Activated naive CD4-positive, alpha-beta T cell treated with anti-CD3 and anti-CD28 coated beads for 36 hours (primary cell): Measurements from ENCODE around the gene SUPT3H. TPM values are rescaled to one million over a fixed set of nuclear protein-coding genes. Genes with fewer than 3 reads are reported as not detected.

Experiments
- CTCF ChIA-PET: fragments of 350-600 bp; sonication (Branson Sonifier 250); formaldehyde crosslinking; loops from one replicate; lab custom pipeline; 2021; ENCODE audit warnings: antibody characterized with exemption; lab: Charles Lee
- DNase-seq: peaks from one replicate; pipeline ENCODE4 v3.0.0-alpha.2; 2020
- H3K27ac Mint-ChIP-seq: one replicate; pipeline ENCODE4 v1.8.0; 2021; ENCODE audit warnings: mild to moderate bottlenecking, mixed read lengths
- H3K27me3 Mint-ChIP-seq: one replicate; pipeline ENCODE4 v1.8.0; 2021; ENCODE audit warnings: low read depth, mixed read lengths
- H3K36me3 Mint-ChIP-seq: one replicate; pipeline ENCODE4 v1.8.0; 2021; ENCODE audit warnings: low read depth, mixed read lengths
- H3K4me1 Mint-ChIP-seq: one replicate; pipeline ENCODE4 v1.8.0; 2021; ENCODE audit warnings: low read depth, mixed read lengths
- H3K4me3 Mint-ChIP-seq: one replicate; pipeline ENCODE4 v1.8.0; 2021; ENCODE audit warnings: mild to moderate bottlenecking, moderate library complexity, mixed read lengths
- H3K9me3 Mint-ChIP-seq: one replicate; pipeline ENCODE4 v1.8.0; 2021; ENCODE audit warnings: mixed read lengths
- intact Hi-C: fragments of 100-400 bp; cut with micrococcal nuclease; formaldehyde crosslinking; loops from one replicate; pipeline ENCODE4 v1.15.1; 2023
- total RNA-seq, 2 experiments: library from RNA; stranded (reverse); gene quantifications; one replicate each; pipeline ENCODE4 v1.2.3, GENCODE V29; 2021

Gene SUPT3H
- total RNA-seq = 10 to 100 TPM; 15.7 to 17.9 TPM

DNA sequence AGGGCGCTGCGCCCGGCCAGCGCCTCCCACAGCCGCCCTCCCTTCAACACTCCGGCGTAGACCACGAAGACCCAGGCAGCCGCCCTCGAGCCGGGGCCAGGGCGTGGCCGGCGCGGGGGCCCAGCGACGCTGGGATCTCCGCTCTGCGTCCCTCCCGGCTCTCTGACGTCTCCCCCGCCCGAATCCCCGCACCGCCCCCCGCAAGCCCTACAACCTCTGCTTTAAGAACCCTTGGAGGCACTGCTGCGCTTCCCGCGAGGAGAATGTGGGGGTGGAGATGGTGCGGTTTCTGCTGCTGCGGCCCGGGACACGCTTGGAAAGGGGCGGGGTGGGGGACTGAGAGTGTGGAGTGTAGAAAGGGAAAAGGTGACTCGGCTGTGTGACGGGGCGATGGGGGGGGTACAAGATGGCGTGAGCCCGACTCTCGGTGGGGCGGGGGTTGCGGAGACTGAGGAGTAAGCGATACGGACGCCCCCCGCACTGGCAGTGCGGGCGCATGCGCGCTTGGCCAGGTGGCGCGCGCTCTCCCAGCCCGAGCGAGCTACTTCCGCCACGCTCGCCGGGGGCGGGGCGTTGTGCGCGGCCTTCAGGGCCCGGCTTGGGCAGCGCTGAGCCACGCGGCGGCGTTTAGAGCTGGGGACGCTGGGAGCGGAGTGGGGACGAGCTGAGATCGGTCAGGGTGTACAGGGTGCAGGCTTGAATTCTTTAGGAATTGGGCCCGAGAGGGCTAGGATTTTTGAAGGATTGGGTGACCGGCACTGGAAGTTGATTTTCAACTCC lies at the start of gene SUPT3H:
Gene SUPT3H, minus strand, starts transcription at position 381 of the 780 bp plus-strand sequence.
- Mint-ChIP-seq H3K4me3 (peak within 1 kb of the TSS; percentile 92), H3K36me3 (peaks cover 3% of the 10 kb centered on the region), H3K9me3 (no peaks in the 10 kb centered on the region), H3K4me1 (peaks cover 16% of the 10 kb centered on the region), H3K27ac (peak within 1 kb of the TSS; percentile 99), H3K27me3 (no peaks in the 10 kb centered on the region)
- intact Hi-C loops = loop anchor here (1.0 to 10.0 kb wide), 16 partner anchors 43 to 785 kb away; partner anchors contain the start of gene RUNX2
- CTCF ChIA-PET = interaction anchor here (0.7 to 1.6 kb wide), 5 partner anchors 17 to 342 kb away, joined by 3 to 5 read pairs (median 3); no protein-coding TSS in a partner anchor
- peak; percentile 91 for DNase-seq

DNA sequence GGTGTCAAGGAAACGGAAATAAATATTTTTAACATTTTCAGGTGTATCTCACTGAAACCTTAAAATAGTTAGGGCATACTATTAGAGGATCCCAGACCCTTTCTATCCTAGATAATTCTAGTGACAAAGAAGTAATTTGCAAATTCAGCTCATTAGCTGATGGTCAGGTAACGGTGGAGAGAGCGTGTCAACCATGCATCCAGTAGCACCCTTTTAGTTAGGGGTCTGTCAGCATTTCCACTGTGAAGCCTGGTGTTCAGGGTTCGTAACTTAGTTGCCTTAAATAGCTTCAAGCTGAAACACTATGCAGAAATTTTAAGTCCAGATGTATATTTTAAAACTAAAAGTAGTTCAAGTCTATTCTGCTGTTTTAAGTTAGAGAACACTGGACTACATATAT lies 48.5 kb upstream of the SUPT3H start:
- DNase-seq = no peak
- intact Hi-C loops = no loop called here
- no peak overlapping the region for H3K27ac Mint-ChIP-seq
- H3K4me3 Mint-ChIP-seq = no peak overlapping the region
- H3K9me3 Mint-ChIP-seq = no peaks in the 10 kb centered on the region
- H3K36me3 Mint-ChIP-seq = peaks cover 4% of the 10 kb centered on the region
- CTCF ChIA-PET = interaction anchor here (1.6 kb wide), 1 partner anchor 11 kb away, joined by 6 read pairs; no protein-coding TSS in a partner anchor
- H3K4me1 Mint-ChIP-seq = peaks cover 44% of the 10 kb centered on the region
- H3K27me3 Mint-ChIP-seq = peaks cover 13% of the 10 kb centered on the region

DNA sequence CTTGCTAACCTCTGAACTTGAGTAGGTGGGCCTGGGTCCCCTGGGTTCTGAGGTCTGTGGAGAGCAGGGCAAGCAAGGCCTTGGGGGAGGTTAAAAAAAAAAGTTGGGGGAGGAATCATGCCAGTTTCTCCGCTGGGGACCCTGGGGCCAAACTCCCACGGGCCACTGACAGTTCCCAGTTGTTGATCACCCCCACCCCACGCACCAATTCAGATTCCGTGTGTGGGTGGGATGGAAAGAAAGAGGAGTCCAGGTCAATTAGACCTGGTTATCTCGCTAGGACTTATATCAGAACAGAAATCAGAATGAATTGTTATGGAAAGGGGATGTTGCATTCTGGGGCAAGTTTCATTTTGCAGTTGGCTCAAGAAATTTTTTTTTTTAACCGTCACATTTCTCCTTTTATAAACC lies 46.7 kb upstream of the SUPT3H start:
- Mint-ChIP-seq H3K4me3 (peak overlapping the region; percentile 87), H3K9me3 (no peaks in the 10 kb centered on the region), H3K27me3 (peaks cover 13% of the 10 kb centered on the region), H3K4me1 (peaks cover 42% of the 10 kb centered on the region), H3K36me3 (no peaks in the 10 kb centered on the region), H3K27ac (no peak overlapping the region)
- CTCF ChIA-PET = interaction anchor here (1.7 kb wide), 1 partner anchor 290 kb away, joined by 6 read pairs; no protein-coding TSS in a partner anchor
- DNase-seq = no peak
- intact Hi-C loops = loop anchor here (5.0 kb wide), 2 partner anchors 588 to 637 kb away; no protein-coding TSS in a partner anchor

DNA sequence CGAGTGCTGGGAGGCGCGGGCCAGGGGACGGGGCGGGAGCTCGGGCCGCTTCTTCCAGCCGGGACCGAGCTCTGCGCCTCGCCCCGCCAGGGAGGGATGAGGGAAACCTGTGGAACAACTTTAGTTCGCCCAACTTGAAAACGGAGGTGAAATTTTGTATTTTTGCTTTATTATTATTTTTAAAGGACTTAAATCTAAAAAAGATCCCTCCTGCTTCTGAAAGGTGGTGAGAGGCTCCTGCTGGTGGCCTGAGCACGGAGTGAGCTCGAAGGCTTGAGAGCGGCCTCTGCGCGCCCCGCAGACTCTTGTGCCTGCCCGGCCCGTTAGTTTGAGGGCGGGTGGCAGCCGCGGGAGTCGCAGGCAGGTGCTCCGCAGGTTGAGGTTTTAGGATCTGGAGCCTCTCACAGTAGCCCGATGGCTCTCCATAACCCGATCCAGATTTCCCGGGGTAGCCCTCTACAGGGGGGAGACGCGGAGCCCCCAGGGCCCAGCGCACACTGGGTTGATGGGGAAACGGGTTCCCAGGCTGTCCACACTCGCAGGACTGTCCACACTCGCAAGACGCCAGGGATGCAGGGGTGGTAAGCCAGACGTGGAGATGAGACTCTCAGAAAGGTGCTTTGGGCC lies 46.2 kb upstream of the SUPT3H start:
- Mint-ChIP-seq H3K27me3 (peaks cover 13% of the 10 kb centered on the region), H3K4me1 (peaks cover 40% of the 10 kb centered on the region)
- CTCF ChIA-PET = interaction anchor here (0.7 kb wide), 1 partner anchor 8 kb away, joined by 3 read pairs; no protein-coding TSS in a partner anchor

DNA sequence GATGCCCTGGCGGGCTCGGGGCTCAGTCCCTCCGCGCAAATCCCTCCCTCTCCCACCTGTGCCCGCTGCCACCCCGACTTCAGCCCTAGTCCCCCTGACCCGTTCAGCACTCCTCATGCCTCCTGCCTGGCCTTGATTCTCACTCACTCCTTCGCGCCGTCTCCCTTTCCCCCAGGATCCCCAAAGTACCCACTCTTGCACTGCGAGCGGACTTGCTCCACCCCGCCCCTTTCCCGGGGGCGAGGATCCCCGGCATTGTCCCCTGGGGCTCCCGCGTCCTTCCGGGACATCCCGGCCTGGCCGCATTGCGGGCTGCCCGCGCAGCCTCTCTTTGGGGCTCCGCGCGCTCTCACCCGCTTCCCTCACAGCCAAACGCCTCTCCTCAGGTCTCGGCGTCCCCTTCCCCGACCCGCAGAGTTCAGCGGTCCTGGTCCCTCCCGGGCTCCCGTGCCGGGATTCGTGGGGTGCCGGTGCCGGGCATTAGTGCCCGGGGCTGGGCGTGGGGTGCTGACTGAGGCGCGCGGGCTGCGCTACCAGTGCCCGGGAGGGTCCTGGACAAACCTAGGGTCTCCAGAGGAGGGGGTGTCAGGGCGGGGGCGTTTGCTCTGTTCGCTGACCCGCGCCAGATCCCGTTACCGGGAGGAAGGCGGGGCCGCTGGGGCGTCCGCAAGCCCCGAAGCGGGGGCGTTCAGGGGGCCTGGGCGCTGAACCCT lies 45.5 kb upstream of the SUPT3H start:
- peak; percentile 45 for DNase-seq
- H3K27me3 Mint-ChIP-seq = peaks cover 13% of the 10 kb centered on the region
- H3K4me1 Mint-ChIP-seq = peaks cover 34% of the 10 kb centered on the region
- peak overlapping the region; percentile 87 for H3K4me3 Mint-ChIP-seq
- H3K36me3 Mint-ChIP-seq = no peaks in the 10 kb centered on the region
- no peaks in the 10 kb centered on the region for H3K9me3 Mint-ChIP-seq
- H3K27ac Mint-ChIP-seq = peak overlapping the region; percentile 80
- CTCF ChIA-PET = interaction anchor here (0.6 to 0.7 kb wide), 2 partner anchors 9 to 101 kb away, joined by 3 read pairs; no protein-coding TSS in a partner anchor
- intact Hi-C loops = loop anchor here (1.0 to 5.0 kb wide), 4 partner anchors 8 to 636 kb away; no protein-coding TSS in a partner anchor

More for the DNA sequence above, 46.2 kb upstream of the SUPT3H start:
- intact Hi-C loops = loop anchor here (1.0 to 5.0 kb wide), 4 partner anchors 7 to 637 kb away; no protein-coding TSS in a partner anchor
- no peaks in the 10 kb centered on the region for H3K9me3 Mint-ChIP-seq
- H3K27ac Mint-ChIP-seq = peak overlapping the region; percentile 63
- DNase-seq = peak; percentile 16
- H3K36me3 Mint-ChIP-seq = no peaks in the 10 kb centered on the region
- peak overlapping the region; percentile 87 for H3K4me3 Mint-ChIP-seq

DNA sequence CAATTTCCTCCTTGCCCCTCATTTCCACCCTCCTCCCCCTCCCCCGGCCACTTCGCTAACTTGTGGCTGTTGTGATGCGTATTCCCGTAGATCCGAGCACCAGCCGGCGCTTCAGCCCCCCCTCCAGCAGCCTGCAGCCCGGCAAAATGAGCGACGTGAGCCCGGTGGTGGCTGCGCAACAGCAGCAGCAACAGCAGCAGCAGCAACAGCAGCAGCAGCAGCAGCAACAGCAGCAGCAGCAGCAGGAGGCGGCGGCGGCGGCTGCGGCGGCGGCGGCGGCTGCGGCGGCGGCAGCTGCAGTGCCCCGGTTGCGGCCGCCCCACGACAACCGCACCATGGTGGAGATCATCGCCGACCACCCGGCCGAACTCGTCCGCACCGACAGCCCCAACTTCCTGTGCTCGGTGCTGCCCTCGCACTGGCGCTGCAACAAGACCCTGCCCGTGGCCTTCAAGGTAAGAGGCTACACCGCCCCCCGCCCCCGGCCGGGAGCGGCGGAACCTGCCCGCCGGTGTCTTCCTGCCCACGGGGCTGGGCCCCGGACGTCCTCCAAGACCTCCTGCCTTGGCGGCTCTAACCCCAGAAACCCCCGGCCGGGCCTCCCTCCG lies 44.9 kb upstream of the SUPT3H start:
- H3K27me3 Mint-ChIP-seq = peaks cover 13% of the 10 kb centered on the region
- peak overlapping the region; percentile 88 for H3K27ac Mint-ChIP-seq
- peak overlapping the region; percentile 87 for H3K4me3 Mint-ChIP-seq
- CTCF ChIA-PET = interaction anchor here (0.6 to 3.5 kb wide), 4 partner anchors 14 to 500 kb away, joined by 3 to 19 read pairs (median 4); no protein-coding TSS in a partner anchor
- peaks cover 28% of the 10 kb centered on the region for H3K4me1 Mint-ChIP-seq
- intact Hi-C loops = loop anchor here (1.0 to 5.0 kb wide), 6 partner anchors 9 to 635 kb away; no protein-coding TSS in a partner anchor
- no peak for DNase-seq
- H3K36me3 Mint-ChIP-seq = no peaks in the 10 kb centered on the region
- H3K9me3 Mint-ChIP-seq = no peaks in the 10 kb centered on the region

DNA sequence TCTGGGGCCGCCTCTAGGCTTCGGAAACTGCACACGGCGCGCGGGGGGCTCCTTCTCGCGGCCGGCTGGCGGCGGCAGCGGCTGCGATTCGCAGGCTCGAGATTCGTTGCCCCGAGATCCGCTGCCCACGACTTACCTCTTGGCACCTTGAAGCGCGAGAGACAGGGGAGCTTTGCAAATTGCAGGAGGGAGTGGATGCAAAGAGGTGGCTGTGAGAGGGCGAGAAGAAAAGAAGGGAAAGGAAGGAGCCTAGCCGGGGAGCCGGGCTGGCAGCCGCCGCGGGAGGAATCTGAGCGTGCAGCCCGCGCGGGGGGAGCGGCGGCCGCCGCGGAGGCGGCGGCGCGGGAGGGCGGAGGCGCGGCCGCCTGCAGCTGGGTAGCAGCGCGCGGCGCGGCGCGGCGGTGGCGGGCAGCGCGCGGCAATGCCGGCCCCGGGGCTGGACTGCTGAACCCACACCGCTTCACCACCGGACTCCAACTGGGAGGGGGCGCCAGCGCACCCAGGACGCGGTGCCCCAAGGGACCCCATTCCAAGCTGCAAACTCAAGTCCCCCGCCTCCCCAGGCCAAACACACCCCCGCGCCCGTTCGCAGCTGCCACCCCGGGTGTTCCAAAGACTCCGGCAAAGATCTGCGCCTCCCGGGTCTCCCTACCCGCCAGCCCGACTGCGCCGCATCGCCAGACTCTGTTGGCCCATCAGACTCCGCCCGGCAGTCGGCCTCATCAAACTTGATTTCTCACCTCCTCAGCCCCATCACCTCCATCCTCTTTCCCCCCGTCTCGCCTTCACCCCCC lies 44.2 kb upstream of the SUPT3H start:
- peak; percentile 62 for DNase-seq
- H3K27me3 Mint-ChIP-seq = peaks cover 13% of the 10 kb centered on the region
- no peaks in the 10 kb centered on the region for H3K9me3 Mint-ChIP-seq
- intact Hi-C loops = loop anchor here (1.0 to 5.0 kb wide), 11 partner anchors 14 to 635 kb away; no protein-coding TSS in a partner anchor
- H3K27ac Mint-ChIP-seq = peak overlapping the region; percentile 88
- H3K4me1 Mint-ChIP-seq = peaks cover 29% of the 10 kb centered on the region
- CTCF ChIA-PET = interaction anchor here (0.9 to 3.5 kb wide), 3 partner anchors 14 to 501 kb away, joined by 3 to 19 read pairs (median 4); no protein-coding TSS in a partner anchor
- peak overlapping the region; percentile 93 for H3K4me3 Mint-ChIP-seq
- H3K36me3 Mint-ChIP-seq = no peaks in the 10 kb centered on the region

DNA sequence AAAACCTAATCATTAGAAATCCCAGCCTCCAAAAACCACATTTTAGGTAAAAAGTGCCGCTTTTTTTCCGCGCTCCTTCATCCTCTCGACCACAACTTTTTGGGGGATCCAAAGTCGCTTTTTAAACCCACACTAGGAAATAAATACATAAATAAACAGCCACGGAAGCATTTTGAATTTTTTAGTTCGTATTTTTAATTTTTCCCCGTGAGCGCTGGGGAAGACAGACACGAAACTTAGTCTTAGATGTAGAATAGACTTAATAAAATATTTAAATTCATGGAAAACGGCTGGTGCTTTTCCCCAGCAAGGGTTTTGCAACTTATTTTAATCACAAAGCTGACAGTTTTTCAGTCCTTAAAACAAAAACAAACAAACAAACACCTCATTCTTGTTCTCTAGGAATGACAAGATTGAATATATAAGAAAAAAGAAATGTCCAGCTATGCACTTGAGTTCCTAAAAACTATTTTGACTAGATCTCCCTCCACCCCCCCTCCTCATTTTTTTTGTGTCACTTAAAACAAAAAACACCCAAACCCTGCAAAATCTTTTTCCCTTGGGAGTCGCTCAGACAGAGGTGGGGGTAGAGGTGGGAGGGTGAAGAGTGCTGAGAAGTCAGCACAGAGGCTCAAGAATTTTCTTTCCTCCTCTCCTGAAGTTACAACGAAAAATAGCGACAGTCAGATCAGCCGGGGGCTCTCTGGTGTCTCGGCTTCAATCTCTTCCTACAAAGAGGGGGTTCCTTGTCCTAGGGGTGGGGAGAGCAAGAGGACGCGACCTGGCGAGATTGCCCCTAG lies 43.4 kb upstream of the SUPT3H start:
- no peaks in the 10 kb centered on the region for H3K36me3 Mint-ChIP-seq
- intact Hi-C loops = loop anchor here (1.0 to 5.0 kb wide), 11 partner anchors 44 to 791 kb away; partner anchors contain the start of gene SUPT3H
- CTCF ChIA-PET = interaction anchor here (0.9 to 3.5 kb wide), 5 partner anchors 15 to 502 kb away, joined by 3 to 19 read pairs (median 4); no protein-coding TSS in a partner anchor
- no peaks in the 10 kb centered on the region for H3K9me3 Mint-ChIP-seq
- H3K4me3 Mint-ChIP-seq = peak overlapping the region; percentile 93
- H3K27me3 Mint-ChIP-seq = peaks cover 13% of the 10 kb centered on the region
- H3K27ac Mint-ChIP-seq = peak overlapping the region; percentile 81
- peaks cover 35% of the 10 kb centered on the region for H3K4me1 Mint-ChIP-seq
- DNase-seq = no peak

DNA sequence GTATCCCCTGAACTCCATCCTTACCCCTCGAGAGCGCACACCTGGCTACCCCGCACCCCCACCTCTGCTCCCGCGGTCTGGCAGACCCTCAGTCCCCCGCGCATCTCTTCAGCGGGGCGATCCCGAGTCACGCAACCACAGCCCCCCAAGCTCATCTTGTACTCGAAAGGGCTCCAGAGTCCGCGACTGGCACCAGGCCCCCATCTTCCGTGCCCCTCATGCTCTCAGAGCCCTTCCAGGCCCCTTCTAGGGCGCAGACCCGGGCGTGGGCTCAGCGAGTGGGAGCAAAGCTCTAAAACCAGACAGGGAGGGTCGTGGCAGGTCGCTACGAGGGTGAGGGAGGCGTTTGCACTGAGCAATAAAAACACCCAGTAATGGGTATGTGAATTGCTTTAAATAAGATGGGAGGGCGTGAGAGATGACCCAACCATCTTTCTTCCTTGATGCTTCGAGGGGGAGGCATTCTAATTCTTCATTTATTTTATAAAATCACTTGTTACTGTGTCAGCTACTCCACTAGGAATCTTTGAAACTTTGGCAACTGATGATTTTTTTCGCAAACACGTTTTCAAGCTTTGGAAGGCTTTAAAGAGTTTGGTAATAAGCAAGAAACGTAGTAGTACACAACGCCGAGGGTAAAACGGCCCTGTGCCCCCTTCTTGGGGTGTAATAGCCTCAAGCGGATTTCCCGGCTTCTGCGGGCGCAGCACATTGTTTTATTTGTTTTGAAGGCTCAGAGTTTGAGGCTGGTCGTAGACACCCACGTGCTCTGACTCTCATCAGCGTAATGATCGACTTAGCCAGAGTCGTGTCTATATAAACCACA lies 42.6 kb upstream of the SUPT3H start:
- H3K4me1 Mint-ChIP-seq = peaks cover 42% of the 10 kb centered on the region
- peak overlapping the region; percentile 73 for H3K4me3 Mint-ChIP-seq
- intact Hi-C loops = loop anchor here (1.0 to 5.0 kb wide), 10 partner anchors 43 to 790 kb away; partner anchors contain the start of gene SUPT3H
- CTCF ChIA-PET = interaction anchor here (0.6 to 3.5 kb wide), 14 partner anchors 13 to 825 kb away, joined by 3 to 19 read pairs (median 3); no protein-coding TSS in a partner anchor
- no peaks in the 10 kb centered on the region for H3K9me3 Mint-ChIP-seq
- H3K27me3 Mint-ChIP-seq = peaks cover 13% of the 10 kb centered on the region
- H3K36me3 Mint-ChIP-seq = no peaks in the 10 kb centered on the region
- DNase-seq = peak; percentile 57
- H3K27ac Mint-ChIP-seq = peak overlapping the region; percentile 60
